Measurements from ENCODE around the gene L3MBTL2. TPM values are rescaled to one million over a fixed set of nuclear protein-coding genes. Genes with fewer than 3 reads are reported as not detected.

Gene L3MBTL2
- total and polyA plus RNA-seq, 4 donors = 8.7 to 17.4 (median 12.3) TPM

GRCh38 chr22:41261541-41262249 lies 56.6 kb downstream of the L3MBTL2 start:
- TF ChIP-seq YY1 (IDR thresholded peaks at IDR 0.05) (no peak), RAD21 (IDR thresholded peaks at IDR 0.05) (no peak), FOXA1 (IDR thresholded peaks at IDR 0.05) (no peak), NR2F2 (IDR thresholded peaks at IDR 0.05) (no peak), FOXA2 (IDR thresholded peaks at IDR 0.05) (no peak), SP1 (IDR thresholded peaks at IDR 0.05) (no peak)
- H3K27ac ChIP-seq (ENCODE audit: low read depth in 1 of 2, low read length in 2 of 2) = no peak overlapping the region
- no peaks in the 10 kb centered on the region for H3K27me3 ChIP-seq (ENCODE audit: control insufficient read depth in 4 of 4, insufficient read depth in 4 of 4, low read length in 3 of 4)
- H3K4me1 ChIP-seq (ENCODE audit: control insufficient read depth in 4 of 4, insufficient read depth in 4 of 4, low read length in 3 of 4) = no peaks in the 10 kb centered on the region
- no peak overlapping the region for H3K9ac ChIP-seq (ENCODE audit: low read depth in 1 of 2, low read length in 2 of 2)
- 73% methylated on average over 12 of the region's 12 CpGs for WGBS
- no peak for DNase-seq (ENCODE audit: low spot score)
- H3K9me3 ChIP-seq (ENCODE audit: control insufficient read depth in 4 of 4, low read length in 3 of 4) = no peaks in the 10 kb centered on the region
- no peak overlapping the region for H3K4me3 ChIP-seq (ENCODE audit: low read depth in 1 of 3, low read length in 3 of 3)
- H3K36me3 ChIP-seq (ENCODE audit: control insufficient read depth in 4 of 4, insufficient read depth in 3 of 4, low read depth in 1 of 4, low read length in 3 of 4) = peaks cover 21 to 90% (median 36%) of the 10 kb centered on the region in 4 donors

DNA sequence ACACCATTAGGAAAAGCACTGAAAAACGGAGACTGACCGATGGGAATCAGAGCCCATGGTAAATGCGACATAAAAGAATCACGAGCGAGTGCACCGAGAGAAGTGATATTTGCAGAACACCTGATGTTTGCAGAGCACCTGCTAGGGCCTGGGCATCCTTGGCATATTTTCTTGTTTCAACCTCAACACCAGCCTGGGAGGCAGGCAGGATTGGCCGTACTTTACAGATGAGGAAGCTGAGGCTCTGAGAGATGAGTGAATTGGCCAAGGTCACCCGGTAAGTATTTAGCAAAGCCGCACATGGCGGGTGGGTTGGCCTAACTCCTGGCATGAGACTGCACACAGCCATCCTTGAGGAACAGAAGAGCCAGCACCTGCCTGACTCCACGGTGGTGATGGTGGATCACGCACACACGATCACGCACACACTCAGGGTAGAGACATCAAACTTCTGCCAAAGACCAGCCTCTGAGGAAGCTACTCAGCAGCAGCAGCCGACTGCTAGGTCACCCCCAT lies 57.2 kb downstream of the L3MBTL2 start:
- Histone ChIP-seq H3K9ac (ENCODE audit: low read depth in 1 of 2, low read length in 2 of 2) (no peak overlapping the region), H3K4me3 (ENCODE audit: low read depth in 1 of 3, low read length in 3 of 3) (no peak overlapping the region), H3K9me3 (ENCODE audit: control insufficient read depth in 4 of 4, low read length in 3 of 4) (no peaks in the 10 kb centered on the region), H3K36me3 (ENCODE audit: control insufficient read depth in 4 of 4, insufficient read depth in 3 of 4, low read depth in 1 of 4, low read length in 3 of 4) (peaks cover 21 to 87% (median 37%) of the 10 kb centered on the region in 4 donors), H3K4me1 (ENCODE audit: control insufficient read depth in 4 of 4, insufficient read depth in 4 of 4, low read length in 3 of 4) (no peaks in the 10 kb centered on the region), H3K27me3 (ENCODE audit: control insufficient read depth in 4 of 4, insufficient read depth in 4 of 4, low read length in 3 of 4) (no peaks in the 10 kb centered on the region), H3K27ac (ENCODE audit: low read depth in 1 of 2, low read length in 2 of 2) (no peak overlapping the region)
- TF ChIP-seq RAD21 (IDR thresholded peaks at IDR 0.05) (no peak), SP1 (IDR thresholded peaks at IDR 0.05) (no peak)
- 96% methylated on average over 15 of the region's 15 CpGs for WGBS
- DNase-seq (ENCODE audit: low spot score) = no peak

- Histone ChIP-seq H3K36me3 (ENCODE audit: control insufficient read depth in 4 of 4, insufficient read depth in 3 of 4, low read depth in 1 of 4, low read length in 3 of 4) (peaks cover 21 to 86% (median 40%) of the 10 kb centered on the region in 4 donors), H3K9ac (ENCODE audit: low read depth in 1 of 2, low read length in 2 of 2) (no peak overlapping the region), H3K4me3 (ENCODE audit: low read depth in 1 of 3, low read length in 3 of 3) (no peak overlapping the region), H3K27me3 (ENCODE audit: control insufficient read depth in 4 of 4, insufficient read depth in 4 of 4, low read length in 3 of 4) (no peaks in the 10 kb centered on the region), H3K27ac (ENCODE audit: low read depth in 1 of 2, low read length in 2 of 2) (no peak overlapping the region), H3K9me3 (ENCODE audit: control insufficient read depth in 4 of 4, low read length in 3 of 4) (no peaks in the 10 kb centered on the region), H3K4me1 (ENCODE audit: control insufficient read depth in 4 of 4, insufficient read depth in 4 of 4, low read length in 3 of 4) (no peaks in the 10 kb centered on the region)
- no peak for DNase-seq (ENCODE audit: low spot score)
- 97% methylated on average over 2 of the region's 2 CpGs for WGBS
- TF ChIP-seq MAX (IDR thresholded peaks at IDR 0.05) (no peak), HNF4A (conservative IDR thresholded peaks at IDR 0.05) (no peak)
Measured at GRCh38 chr22:41263704-41264103, 58.6 kb downstream of the L3MBTL2 start.

DNA sequence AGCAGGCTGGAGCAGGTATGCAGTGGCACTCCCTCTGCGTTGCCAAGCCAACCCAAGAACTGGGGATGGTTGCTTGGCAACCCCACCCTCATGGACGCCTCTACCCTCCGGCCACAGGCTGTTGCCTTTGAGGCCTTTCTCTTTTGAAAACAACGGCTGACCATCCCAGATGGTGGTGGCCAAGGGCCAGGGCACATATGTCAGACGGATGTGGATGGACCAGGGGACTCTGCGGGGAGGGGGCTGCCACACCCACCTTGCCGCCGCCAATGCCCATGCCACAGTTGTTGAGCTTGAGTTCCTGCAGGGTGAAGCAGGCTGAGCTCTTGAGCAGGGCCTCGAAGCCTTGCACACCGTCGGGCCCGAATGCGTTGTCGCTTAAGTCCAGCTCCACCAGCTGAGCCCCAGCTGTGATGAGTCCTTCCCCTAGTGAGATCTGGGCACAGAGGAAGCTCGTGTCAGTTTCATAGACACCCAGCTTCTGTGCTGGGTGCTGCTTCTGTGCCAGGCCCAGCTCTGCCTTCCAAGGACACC lies 59.4 kb downstream of the L3MBTL2 start:
- DNase-seq (ENCODE audit: low spot score) = no peak
- Histone ChIP-seq H3K27me3 (ENCODE audit: control insufficient read depth in 4 of 4, insufficient read depth in 4 of 4, low read length in 3 of 4) (no peaks in the 10 kb centered on the region), H3K27ac (ENCODE audit: low read depth in 1 of 2, low read length in 2 of 2) (no peak overlapping the region), H3K9ac (ENCODE audit: low read depth in 1 of 2, low read length in 2 of 2) (no peak overlapping the region), H3K4me3 (ENCODE audit: low read depth in 1 of 3, low read length in 3 of 3) (no peak overlapping the region), H3K9me3 (ENCODE audit: control insufficient read depth in 4 of 4, low read length in 3 of 4) (no peaks in the 10 kb centered on the region), H3K36me3 (ENCODE audit: control insufficient read depth in 4 of 4, insufficient read depth in 3 of 4, low read depth in 1 of 4, low read length in 3 of 4) (peaks cover 21 to 86% (median 41%) of the 10 kb centered on the region in 4 donors), H3K4me1 (ENCODE audit: control insufficient read depth in 4 of 4, insufficient read depth in 4 of 4, low read length in 3 of 4) (no peaks in the 10 kb centered on the region)
- TF ChIP-seq RXRA (IDR thresholded peaks at IDR 0.05) = no peak
- 96% methylated on average over 15 of the region's 15 CpGs for WGBS
